ENCODE measurements around the gene GRK6.

DNA sequence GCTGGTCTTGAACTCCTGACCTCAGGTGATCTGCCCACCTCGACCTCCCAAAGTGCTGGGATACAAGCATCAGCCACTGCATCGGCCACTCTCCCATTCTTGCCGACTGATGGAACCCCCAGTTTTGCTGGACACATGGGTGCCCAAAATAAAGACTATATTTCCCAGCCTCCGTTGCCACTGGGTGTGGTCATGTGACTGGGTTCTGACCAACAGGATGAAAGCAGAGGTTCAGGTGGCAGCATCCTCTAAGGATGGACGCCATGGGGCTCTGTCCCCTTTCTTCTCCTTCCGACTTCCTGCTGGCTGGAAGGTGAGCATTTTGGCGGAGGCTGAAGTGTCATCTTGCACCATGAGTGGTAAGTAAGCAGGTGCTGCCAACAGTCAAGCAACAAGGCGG is 60.7 kb downstream of the GRK6 start:
- no peak for TF ChIP-seq TCF12 (IDR thresholded peaks at IDR 0.05; ENCODE audit: low read depth)
- no peak for TF ChIP-seq TEAD4 (IDR thresholded peaks at IDR 0.05)
- TF ChIP-seq REST (IDR thresholded peaks at IDR 0.05; ENCODE audit: low read depth): no peak
- no peak for TF ChIP-seq EP300 (IDR thresholded peaks at IDR 0.05; ENCODE audit: borderline replicate concordance)
- TF ChIP-seq TAF1 (IDR thresholded peaks at IDR 0.05; ENCODE audit: low read depth): no peak
- no peak for TF ChIP-seq CEBPB (IDR thresholded peaks at IDR 0.05)
- TF ChIP-seq RAD21 (IDR thresholded peaks at IDR 0.05; ENCODE audit: low read depth): no peak

Data from Ishikawa (cell line).